A673 (cell line): ENCODE measurements around the gene CCR5AS.

Experiments
- BruUV-seq: library from RNA; stranded (reverse); fragments of 400-500 nt; replicated peaks from 2 replicates; lab custom pipeline; 2021; lab: Mats Ljungman, UMichigan
- CTCF ChIA-PET: fragments of 300-600 bp; sonication (Branson Sonifier 250); formaldehyde crosslinking; loops from one replicate; lab custom pipeline; 2022; ENCODE audit warnings: antibody characterized with exemption; lab: Charles Lee
- POLR2A ChIA-PET: fragments of 300-600 bp; sonication (Branson Sonifier 250); formaldehyde crosslinking; loops from one replicate; lab custom pipeline; 2022; ENCODE audit warnings: antibody characterized with exemption; ENCODE audit not compliant: low non-redundant PET; lab: Charles Lee
- DNase-seq: peaks from one replicate; pipeline ENCODE4 v3.0.0-alpha.2; 2015; ENCODE audit warnings: low spot score
- H3K27ac ChIP-seq: fragments of 200-600 bp; sonication (generic); 2 replicates; pipeline ENCODE4 v1.5.1; 2016; ENCODE audit warnings: mixed run types, low read depth, mild to moderate bottlenecking, mixed read lengths, antibody characterized with exemption, low read length; ENCODE audit not compliant: poor library complexity, severe bottlenecking
- H3K27me3 ChIP-seq: fragments of 200-600 bp; sonication (generic); replicated peaks from 2 replicates; pipeline ENCODE4 v1.6.1; 2017; ENCODE audit warnings: mixed run types, low read depth, mild to moderate bottlenecking, mixed read lengths, antibody characterized with exemption, low read length; ENCODE audit not compliant: insufficient read depth, poor library complexity
- H3K36me3 ChIP-seq: fragments of 200-600 bp; sonication (generic); 2 replicates; pipeline ENCODE4 v1.6.1; 2016; ENCODE audit warnings: mixed run types, mild to moderate bottlenecking, mixed read lengths, antibody characterized with exemption, low read length; ENCODE audit not compliant: insufficient read depth, poor library complexity, severe bottlenecking
- H3K4me1 ChIP-seq: fragments of 200-600 bp; sonication (generic); 2 replicates; pipeline ENCODE4 v1.6.1; 2017; ENCODE audit warnings: mixed run types, mild to moderate bottlenecking, mixed read lengths, antibody characterized with exemption, low read length; ENCODE audit not compliant: insufficient read depth, poor library complexity, severe bottlenecking
- H3K4me3 ChIP-seq: fragments of 200-600 bp; sonication (generic); 2 replicates; pipeline ENCODE4 v1.5.1; 2016; ENCODE audit warnings: low read depth, mixed run types, mild to moderate bottlenecking, mixed read lengths, low read length; ENCODE audit not compliant: poor library complexity, severe bottlenecking
- H3K9me3 ChIP-seq: fragments of 200-600 bp; sonication (generic); 2 replicates; pipeline ENCODE4 v1.6.1; 2016; ENCODE audit warnings: mixed run types, low read depth, mild to moderate bottlenecking, mixed read lengths, antibody characterized with exemption, low read length; ENCODE audit not compliant: poor library complexity, severe bottlenecking
- EZH2 ChIP-seq: fragments of 200-600 bp; sonication (generic); IDR thresholded peaks from 2 replicates; pipeline ENCODE4 v1.6.1; 2017; ENCODE audit warnings: borderline replicate concordance, low read depth, mild to moderate bottlenecking, mixed read lengths, antibody characterized with exemption, low read length; ENCODE audit not compliant: poor library complexity, severe bottlenecking
- intact Hi-C: fragments of 100-400 bp; cut with micrococcal nuclease; formaldehyde crosslinking; loops from one replicate; pipeline ENCODE4 v1.10.0; 2022; ENCODE audit not compliant: unreplicated experiment
- TF ChIP-seq, protein P1 (sequence below): fragments of 300-800, 200-600 bp; sonication (generic); conservative IDR thresholded peaks from 2 replicates; pipeline ENCODE4 v1.5.1; 2017; ENCODE audit warnings: low read depth, mild to moderate bottlenecking, antibody characterized with exemption, low read length, moderate library complexity, mixed read lengths

Gene CCR5AS

GRCh38 chr3:46383211-46383950 is 23.5 kb downstream of the CCR5AS start:
- no TSS peak for BruUV-seq
- intact Hi-C loops = no loop called here
- Histone ChIP-seq H3K27me3 (no peaks in the 10 kb centered on the region), H3K36me3 (no peaks in the 10 kb centered on the region), H3K4me1 (no peaks in the 10 kb centered on the region), H3K9me3 (no peaks in the 10 kb centered on the region), H3K4me3 (no peak overlapping the region), H3K27ac (no peak overlapping the region)
- ChIA-PET CTCF (no interaction called here), POLR2A (no interaction called here)
- TF ChIP-seq, protein P1, sequence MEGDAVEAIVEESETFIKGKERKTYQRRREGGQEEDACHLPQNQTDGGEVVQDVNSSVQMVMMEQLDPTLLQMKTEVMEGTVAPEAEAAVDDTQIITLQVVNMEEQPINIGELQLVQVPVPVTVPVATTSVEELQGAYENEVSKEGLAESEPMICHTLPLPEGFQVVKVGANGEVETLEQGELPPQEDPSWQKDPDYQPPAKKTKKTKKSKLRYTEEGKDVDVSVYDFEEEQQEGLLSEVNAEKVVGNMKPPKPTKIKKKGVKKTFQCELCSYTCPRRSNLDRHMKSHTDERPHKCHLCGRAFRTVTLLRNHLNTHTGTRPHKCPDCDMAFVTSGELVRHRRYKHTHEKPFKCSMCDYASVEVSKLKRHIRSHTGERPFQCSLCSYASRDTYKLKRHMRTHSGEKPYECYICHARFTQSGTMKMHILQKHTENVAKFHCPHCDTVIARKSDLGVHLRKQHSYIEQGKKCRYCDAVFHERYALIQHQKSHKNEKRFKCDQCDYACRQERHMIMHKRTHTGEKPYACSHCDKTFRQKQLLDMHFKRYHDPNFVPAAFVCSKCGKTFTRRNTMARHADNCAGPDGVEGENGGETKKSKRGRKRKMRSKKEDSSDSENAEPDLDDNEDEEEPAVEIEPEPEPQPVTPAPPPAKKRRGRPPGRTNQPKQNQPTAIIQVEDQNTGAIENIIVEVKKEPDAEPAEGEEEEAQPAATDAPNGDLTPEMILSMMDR = no peak
- no peak for TF ChIP-seq EZH2
- DNase-seq = no peak

GRCh38 chr3:46381625-46382024 is 25.2 kb downstream of the CCR5AS start:
- Histone ChIP-seq H3K4me3 (no peak overlapping the region), H3K27me3 (no peaks in the 10 kb centered on the region), H3K4me1 (no peaks in the 10 kb centered on the region), H3K27ac (no peak overlapping the region), H3K9me3 (no peaks in the 10 kb centered on the region), H3K36me3 (no peaks in the 10 kb centered on the region)
- no TSS peak for BruUV-seq
- intact Hi-C loops = no loop called here
- TF ChIP-seq, protein P1 = no peak
- no peak for TF ChIP-seq EZH2
- ChIA-PET CTCF (no interaction called here), POLR2A (no interaction called here)
- no peak for DNase-seq

- ChIA-PET CTCF (no interaction called here), POLR2A (no interaction called here)
- Histone ChIP-seq H3K4me3 (no peak overlapping the region), H3K9me3 (no peaks in the 10 kb centered on the region), H3K4me1 (no peaks in the 10 kb centered on the region), H3K27me3 (no peaks in the 10 kb centered on the region), H3K27ac (no peak overlapping the region), H3K36me3 (no peaks in the 10 kb centered on the region)
- intact Hi-C loops = no loop called here
- BruUV-seq = no TSS peak
- TF ChIP-seq, protein P1 = no peak
- TF ChIP-seq EZH2 = no peak
- no peak for DNase-seq
These were observed 26.2 kb downstream of the CCR5AS start for GRCh38 chr3:46380471-46381221.
